Pancreas (tissue), 10 donors: ENCODE data around the gene RADX. TPM values are rescaled to one million over a fixed set of nuclear protein-coding genes. Genes with fewer than 3 reads are reported as not detected.

Source experiments
- ATAC-seq, 4 donors: fragments of 200-7000 bp; cut with Tn5 transposase; one replicate each; pipeline versions ENCODE4 v1.8.0 to v1.9.1; 2020; ENCODE audit warnings: mild to moderate bottlenecking in 4 of 4, moderate library complexity in 4 of 4
- DNase-seq, 6 donors: peaks; one replicate each; pipeline ENCODE4 v3.0.0-alpha.2; 2020
- FAIRE-seq: peaks from 2 replicates; lab custom pipeline; 2012; peaks lifted over from hg19 to GRCh38; lab: Jason Lieb, UNC
- H3K27ac ChIP-seq, 4 donors: fragments of 200-600 bp; sonication (generic); 1 replicate in 3 of 4; 2 replicates in 1 of 4; pipeline versions ENCODE4 v1.5.0 to v1.8.0; 2020
- H3K27me3 ChIP-seq, 4 donors: fragments of 200-600 bp; one replicate each; pipeline ENCODE4 v1.8.0; 2021
- H3K36me3 ChIP-seq, 3 donors: fragments of 200-600 bp; sonication (generic) in 1 of 3; one replicate each; pipeline versions ENCODE4 v1.5.0 to v1.8.0; 2020 to 2021
- H3K4me1 ChIP-seq, 3 donors: fragments of 200-600 bp; one replicate each; pipeline ENCODE4 v1.8.0; 2021
- H3K4me3 ChIP-seq, 4 donors: fragments of 200-600 bp; sonication (generic) in 2 of 4; one replicate each; pipeline versions ENCODE4 v1.5.0 to v1.8.0; 2020 to 2021
- H3K9me3 ChIP-seq, 4 donors: fragments of 200-600 bp; one replicate each; pipeline ENCODE4 v1.8.0; 2021
- WGBS, 2 donors: extraction: QIAGEN DNeasy Blood & Tissue Kit; methylation state at CpG; one replicate each; pipeline ENCODE4 v1.1.7; 2013; 5-methylcytosine and 5-hydroxymethylcytosine counted together
- intact Hi-C, 3 donors: fragments of 100-400 bp; cut with DNase I; formaldehyde crosslinking; loops; one replicate each; pipeline versions ENCODE4 v1.11.1 to v1.14.2; 2022
- polyA plus RNA-seq, 2 donors: library from polyadenylated mRNA; stranded (reverse); fragments of 200-250 nt; gene quantifications; one replicate each; pipeline ENCODE4 v1.2.3, GENCODE V29; 2013
- total RNA-seq, 6 donors: library from RNA; stranded (reverse); fragmentation: NEBNext Ultra II Directional in 4 of 6; extraction: Animal tissue kit (Norgen Biotek cat#: 25700) in 4 of 6; gene quantifications; one replicate each; pipeline versions ENCODE4 v1.2.1 to v1.2.4, GENCODE V29; 2021 to 2023
- TF ChIP-seq, protein P1 (sequence below), 4 donors: fragments of 200-600 bp; sonication (generic) in 3 of 4; IDR thresholded peaks; one replicate each; pipeline versions ENCODE4 v1.5.0 to v1.8.0; 2021; ENCODE audit warnings: antibody characterized with exemption in 4 of 4
- donor health status: healthy with polysubstance abuse.
- donor health status: DM: no; HTN: no; CAD: no; lungs with moderate emphysema.
- donor health status: DM: no; HTN: no; CAD: no.
- donor health status: control.
- donor health status: control.
- donor health status: Bipolar disorder and iron deficiency.
- donor health status: DM: yes; HTN: yes; CAD: no.
- donor health status: DM: no; HTN: no; CAD: no.
- donor health status: DM: no; HTN: no; CAD: no.
- donor health status: DM: yes; HTN: yes; CAD: no.

Gene RADX
- total and polyA plus RNA-seq, 8 donors, result 0.74 to 21.4 (median 2.0) TPM

DNA sequence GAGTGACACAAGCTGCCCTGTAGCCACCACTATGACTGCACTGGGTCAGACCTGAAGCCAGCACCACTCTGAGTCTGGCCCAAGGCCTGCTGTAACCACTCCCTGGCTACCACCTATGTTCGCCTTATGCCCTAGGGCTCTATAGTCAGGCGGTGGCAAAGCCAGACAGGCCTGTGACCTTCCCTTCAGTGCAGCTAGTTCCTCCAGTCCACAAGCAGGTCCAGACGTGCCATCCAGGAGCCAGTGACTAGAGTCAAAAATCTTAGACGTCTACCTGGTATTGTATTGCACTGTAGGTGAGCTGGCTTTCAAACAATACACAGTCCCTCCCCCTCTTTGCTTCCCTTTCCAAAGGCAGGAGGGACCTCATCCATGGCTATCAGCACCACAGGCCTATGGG is 60.7 kb downstream of the RADX start:
- Histone ChIP-seq H3K27ac (no peak overlapping the region), H3K4me1 (no peaks in the 10 kb centered on the region), H3K4me3 (no peak overlapping the region), H3K36me3 (no peaks in the 10 kb centered on the region), H3K9me3 (no peaks in the 10 kb centered on the region), H3K27me3 (no peaks in the 10 kb centered on the region)
- WGBS, 2 donors, result 60 to 88% methylated on average over 4 of the region's 4 CpGs
- no peak for DNase-seq
- no peak for ATAC-seq
- TF ChIP-seq, protein P1, sequence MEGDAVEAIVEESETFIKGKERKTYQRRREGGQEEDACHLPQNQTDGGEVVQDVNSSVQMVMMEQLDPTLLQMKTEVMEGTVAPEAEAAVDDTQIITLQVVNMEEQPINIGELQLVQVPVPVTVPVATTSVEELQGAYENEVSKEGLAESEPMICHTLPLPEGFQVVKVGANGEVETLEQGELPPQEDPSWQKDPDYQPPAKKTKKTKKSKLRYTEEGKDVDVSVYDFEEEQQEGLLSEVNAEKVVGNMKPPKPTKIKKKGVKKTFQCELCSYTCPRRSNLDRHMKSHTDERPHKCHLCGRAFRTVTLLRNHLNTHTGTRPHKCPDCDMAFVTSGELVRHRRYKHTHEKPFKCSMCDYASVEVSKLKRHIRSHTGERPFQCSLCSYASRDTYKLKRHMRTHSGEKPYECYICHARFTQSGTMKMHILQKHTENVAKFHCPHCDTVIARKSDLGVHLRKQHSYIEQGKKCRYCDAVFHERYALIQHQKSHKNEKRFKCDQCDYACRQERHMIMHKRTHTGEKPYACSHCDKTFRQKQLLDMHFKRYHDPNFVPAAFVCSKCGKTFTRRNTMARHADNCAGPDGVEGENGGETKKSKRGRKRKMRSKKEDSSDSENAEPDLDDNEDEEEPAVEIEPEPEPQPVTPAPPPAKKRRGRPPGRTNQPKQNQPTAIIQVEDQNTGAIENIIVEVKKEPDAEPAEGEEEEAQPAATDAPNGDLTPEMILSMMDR (IDR thresholded peaks at IDR 0.05), result no peak
- intact Hi-C loops, result no loop called here
- FAIRE-seq, result no peak

DNA sequence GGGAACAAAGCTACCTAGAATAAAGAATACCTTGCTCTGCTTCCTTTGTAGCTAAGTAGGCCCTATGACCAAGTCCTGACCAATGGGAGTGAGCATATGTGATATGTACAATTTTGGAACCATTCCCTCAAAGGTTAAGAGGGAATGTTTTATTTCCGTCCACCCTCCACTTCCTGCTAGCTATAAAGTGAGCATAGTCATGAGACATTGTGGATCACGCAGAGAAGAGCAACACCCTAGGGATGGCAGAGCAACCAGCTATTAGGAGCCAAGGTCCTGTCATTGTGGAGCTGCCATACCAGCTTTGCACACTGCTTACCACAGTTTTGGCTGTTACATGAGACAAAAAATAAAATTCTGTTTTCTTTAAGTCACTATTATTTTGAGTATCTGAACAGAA is 68.9 kb downstream of the RADX start:
- H3K4me1 ChIP-seq, result no peaks in the 10 kb centered on the region
- DNase-seq, result no peak
- no peak for ATAC-seq
- no peak for FAIRE-seq
- 57 to 70% methylated on average over 2 of the region's 2 CpGs for WGBS, 2 donors
- no peak overlapping the region for H3K4me3 ChIP-seq
- no peaks in the 10 kb centered on the region for H3K36me3 ChIP-seq
- no peaks in the 10 kb centered on the region for H3K9me3 ChIP-seq
- intact Hi-C loops, result no loop called here
- TF ChIP-seq, protein P1 (IDR thresholded peaks at IDR 0.05), result no peak
- H3K27ac ChIP-seq, result no peak overlapping the region
- no peaks in the 10 kb centered on the region for H3K27me3 ChIP-seq

DNA sequence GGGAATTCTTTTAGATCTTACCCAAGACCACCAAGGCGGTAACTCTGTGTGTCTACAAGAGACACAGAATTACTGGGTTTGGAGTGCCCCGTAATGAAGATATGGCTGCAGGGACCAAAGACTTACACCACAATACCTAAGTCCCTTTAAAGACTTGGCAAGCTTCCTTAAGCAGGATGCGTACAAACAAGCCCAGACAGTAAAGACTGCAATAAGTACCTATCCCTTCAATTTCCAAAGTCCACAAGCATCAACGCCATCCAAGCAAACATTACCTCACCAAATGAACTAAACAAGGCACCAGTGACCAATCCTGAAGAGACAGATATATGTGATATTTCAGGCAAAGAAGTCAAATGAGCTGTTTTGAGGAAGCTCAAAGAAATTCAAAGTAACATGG is 72.4 kb downstream of the RADX start:
- Histone ChIP-seq H3K27me3 (no peaks in the 10 kb centered on the region), H3K36me3 (no peaks in the 10 kb centered on the region), H3K9me3 (no peaks in the 10 kb centered on the region), H3K4me3 (no peak overlapping the region), H3K4me1 (no peaks in the 10 kb centered on the region), H3K27ac (no peak overlapping the region)
- ATAC-seq (no peak), FAIRE-seq (no peak), DNase-seq (no peak)
- intact Hi-C loops, result no loop called here
- TF ChIP-seq, protein P1 (IDR thresholded peaks at IDR 0.05), result no peak
- WGBS, 2 donors, result 72 to 91% methylated on average over 4 of the region's 4 CpGs

DNA sequence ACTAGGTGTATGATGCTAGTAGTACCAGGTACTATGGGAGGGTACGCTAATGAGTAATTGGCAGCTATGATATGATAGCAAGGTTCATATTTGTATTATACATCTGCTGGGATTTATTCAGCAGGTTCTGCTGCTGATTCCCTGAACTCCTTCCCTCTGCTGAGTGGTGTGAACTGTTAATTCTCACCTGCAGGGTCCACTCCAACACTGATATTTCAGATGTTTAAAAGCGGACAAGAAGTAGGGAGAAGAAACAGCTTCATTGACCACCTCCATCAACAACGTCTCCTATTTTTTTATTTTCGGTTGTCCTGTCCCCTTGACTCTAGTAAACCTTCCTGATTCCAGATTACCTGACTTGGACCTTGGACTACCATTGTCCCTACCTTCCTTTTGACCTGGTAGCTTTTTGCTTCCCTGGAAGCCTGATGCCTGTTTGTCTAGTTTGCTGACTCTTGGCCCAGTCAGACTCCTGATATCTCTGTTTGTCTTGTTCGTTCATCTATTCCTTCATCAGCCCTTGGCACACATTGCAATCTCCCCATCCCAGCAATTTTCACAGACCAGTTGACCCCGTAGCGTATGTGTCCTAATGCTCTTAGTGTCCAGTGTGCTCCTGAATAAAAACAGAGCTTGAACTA is 80.8 kb downstream of the RADX start:
- Histone ChIP-seq H3K27ac (no peak overlapping the region), H3K4me3 (no peak overlapping the region), H3K36me3 (no peaks in the 10 kb centered on the region), H3K9me3 (no peaks in the 10 kb centered on the region), H3K27me3 (no peaks in the 10 kb centered on the region), H3K4me1 (no peaks in the 10 kb centered on the region)
- TF ChIP-seq, protein P1 (IDR thresholded peaks at IDR 0.05), result no peak
- WGBS, 2 donors, result 18 to 30% methylated on average over 7 of the region's 7 CpGs
- no peak for FAIRE-seq
- intact Hi-C loops, result no loop called here
- peak; percentile 49 to 76 (median 70) for ATAC-seq
- no peak for DNase-seq

DNA sequence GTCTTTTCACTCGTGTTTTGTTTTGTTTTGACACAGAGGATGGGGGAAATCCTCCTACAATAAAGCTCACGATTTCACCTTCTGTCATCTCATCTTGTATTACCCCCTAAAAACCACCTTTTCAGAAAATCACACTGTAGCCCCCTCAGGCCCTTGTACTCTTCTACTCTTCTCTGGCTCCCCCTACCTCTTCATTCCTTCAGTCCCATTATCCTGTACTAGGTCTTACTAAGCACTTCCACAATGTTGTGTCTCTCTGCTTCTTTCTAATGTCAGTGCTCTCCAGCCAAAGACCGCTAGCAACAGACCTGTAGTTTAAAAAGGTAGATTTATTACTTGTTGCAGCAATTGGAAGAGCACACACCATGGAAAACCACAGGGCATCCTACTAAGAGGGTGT is 84.7 kb downstream of the RADX start:
- Histone ChIP-seq H3K36me3 (no peaks in the 10 kb centered on the region), H3K27ac (no peak overlapping the region), H3K27me3 (peaks cover 0 to 10% (median 0%) of the 10 kb centered on the region in 4 donors), H3K9me3 (no peaks in the 10 kb centered on the region), H3K4me3 (no peak overlapping the region), H3K4me1 (no peaks in the 10 kb centered on the region)
- TF ChIP-seq, protein P1 (IDR thresholded peaks at IDR 0.05), result no peak
- ATAC-seq (no peak), FAIRE-seq (no peak), DNase-seq (no peak)
- intact Hi-C loops, result no loop called here
- 57 to 67% methylated on average over 3 of the region's 3 CpGs for WGBS, 2 donors
